ENCODE data around the gene SPOCD1. TPM values are rescaled to one million over a fixed set of nuclear protein-coding genes. Genes with fewer than 3 reads are reported as not detected.

SPOCD1 gene
- polyA plus RNA-seq, 1 of the 3 experiments (the other 2 are of a cell fraction), result 10.7 TPM

GRCh38 chr1:31790641-31791091, 25.2 kb downstream of the SPOCD1 start:
- Histone ChIP-seq H3K9me2 (no peaks in the 10 kb centered on the region), H3K36me3 (replicated peaks in 1 of 2; ENCODE audit: control insufficient read depth in 1 of 2, insufficient read depth in 2 of 2, low read length in 1 of 2) (no peaks in the 10 kb centered on the region), H3K4me3 (ENCODE audit: low read depth in 2 of 2, low read length in 1 of 2) (no peak overlapping the region), H3K27me3 (ENCODE audit: insufficient read depth) (no peaks in the 10 kb centered on the region), H3K79me2 (ENCODE audit: insufficient read depth) (no peaks in the 10 kb centered on the region), H2AFZ (ENCODE audit: low read depth) (no peak overlapping the region), H4K20me1 (ENCODE audit: insufficient read depth) (no peaks in the 10 kb centered on the region), H3K4me2 (no peak overlapping the region), H3K9me3 (no peaks in the 10 kb centered on the region), H3K27ac (ENCODE audit: low read depth in 2 of 2, low read length in 1 of 2) (no peak overlapping the region), H3F3A (replicated peaks; ENCODE audit: insufficient read depth) (peaks cover 3% of the 10 kb centered on the region), H3K9ac (no peak overlapping the region), H3K4me1 (ENCODE audit: control insufficient read depth in 1 of 2, insufficient read depth in 2 of 2, low read depth in 1 of 2, low read length in 1 of 2) (peaks cover 4 to 41% of the 10 kb centered on the region in 2 experiments; a peak in 2 of 4 replicates)
- WGBS (ENCODE audit: low lambda C conversion rate), result 83% methylated on average over 7 of the region's 11 CpGs
- ChIA-PET CTCF (interaction anchor here (1.0 to 21.1 kb wide), 13 partner anchors 10 to 272 kb away, joined by 3 to 707 read pairs (median 37); partner anchors contain the start of genes ADGRB2 and SPOCD1), POLR2A (interaction anchor here (1.1 kb wide), 1 partner anchor 124 kb away, joined by 3 read pairs; no protein-coding TSS in a partner anchor)
- DNase-seq, result no peak
- TF ChIP-seq GATA2 (CRISPR knock-in tag; IDR thresholded peaks at IDR 0.05), result no peak
- TF ChIP-seq NRF1 (IDR thresholded peaks at IDR 0.05; ENCODE audit: low read depth, low read length), result no peak
- no peak for TF ChIP-seq TEAD4 (IDR thresholded peaks at IDR 0.05; ENCODE audit: borderline replicate concordance, insufficient read depth)
- no peak for TF ChIP-seq ELF1 (IDR thresholded peaks at IDR 0.05)
- TF ChIP-seq FOSL2 (IDR thresholded peaks at IDR 0.05; ENCODE audit: borderline replicate concordance, low read depth), result no peak
- no peak for TF ChIP-seq SIN3A (IDR thresholded peaks at IDR 0.05; ENCODE audit: borderline replicate concordance, low read depth, low read length)
- TF ChIP-seq POLR2AphosphoS5 (IDR thresholded peaks at IDR 0.05; ENCODE audit: low read depth, low read length), result no peak
- no peak for TF ChIP-seq RCOR1 (IDR thresholded peaks at IDR 0.05; ENCODE audit: low read length)
- no peak for TF ChIP-seq EP300 (IDR thresholded peaks at IDR 0.05; ENCODE audit: borderline replicate concordance in 1 of 2, low read depth in 1 of 2, low read length in 1 of 2)
- TF ChIP-seq JUND (IDR thresholded peaks at IDR 0.05), result no peak
- no peak for TF ChIP-seq REST (IDR thresholded peaks at IDR 0.05; ENCODE audit: low read depth, low read length)
- TF ChIP-seq GABPA (IDR thresholded peaks at IDR 0.05; ENCODE audit: low read depth), result no peak
- no peak for TF ChIP-seq MEF2A (IDR thresholded peaks at IDR 0.05; ENCODE audit: borderline replicate concordance, low read depth)
- TF ChIP-seq USF1 (IDR thresholded peaks at IDR 0.05; ENCODE audit: borderline replicate concordance, low read depth), result no peak
- no peak for TF ChIP-seq RFX5 (IDR thresholded peaks at IDR 0.05; ENCODE audit: low read length)
- no peak for TF ChIP-seq ZBTB33 (IDR thresholded peaks at IDR 0.05; ENCODE audit: borderline replicate concordance, low read depth)
- no peak for TF ChIP-seq USF2 (IDR thresholded peaks at IDR 0.05; ENCODE audit: borderline replicate concordance, low read depth, low read length)
- no peak for TF ChIP-seq NFIC (IDR thresholded peaks at IDR 0.05; ENCODE audit: borderline replicate concordance)
- no peak for TF ChIP-seq FOXJ3 (CRISPR knock-in tag; IDR thresholded peaks at IDR 0.05)

Data from SK-N-SH (cell line).